SU-DHL-6 (cell line): ENCODE results near the gene TMEM131.
"Not testable (repeated sequence)": the region's sequence is repeated elsewhere in the genome, so short reads cannot be mapped to it uniquely, and the experiment has no call there.

Experiments used
- H2AFZ ChIP-seq: fragments of 200-600 bp; sonication (generic); 2 replicates; pipeline ENCODE4 v1.6.1; 2014; ENCODE audit warnings: low read depth, mild to moderate bottlenecking, moderate library complexity, mixed read lengths, antibody characterized with exemption, low read length; ENCODE audit not compliant: severe bottlenecking
- H3F3A ChIP-seq: fragments of 200-600 bp; shearing (Covaris generic); 2 replicates; pipeline ENCODE4 v1.6.0; 2016; ENCODE audit warnings: antibody characterized with exemption, mild to moderate bottlenecking; ENCODE audit not compliant: insufficient read depth
- H3K27ac ChIP-seq: fragments of 200-600 bp; sonication (generic); 2 replicates; pipeline ENCODE4 v1.5.1; 2016; ENCODE audit warnings: low read depth, mild to moderate bottlenecking, low read length, moderate library complexity, mixed read lengths
- H3K27me3 ChIP-seq: fragments of 200-600 bp; sonication (generic), shearing (Covaris generic); 2 replicates; pipeline ENCODE4 v1.6.0; 2014; ENCODE audit warnings: mild to moderate bottlenecking, low read length
- H3K36me3 ChIP-seq: fragments of 200-600 bp; sonication (generic); 2 replicates; pipeline ENCODE4 v1.6.1; 2014; ENCODE audit warnings: mild to moderate bottlenecking, low read length, mixed read lengths
- H3K4me2 ChIP-seq: fragments of 300-600, 200-600 bp; shearing (Covaris generic), sonication (generic); 2 replicates; pipeline ENCODE4 v1.6.0; 2014; ENCODE audit warnings: low read length, low read depth, mild to moderate bottlenecking; ENCODE audit not compliant: poor library complexity, severe bottlenecking
- H3K4me3 ChIP-seq: fragments of 200-600 bp; sonication (generic); 2 replicates; pipeline ENCODE4 v1.5.1; 2014; ENCODE audit warnings: antibody characterized with exemption, low read length, mild to moderate bottlenecking, mixed read lengths; ENCODE audit not compliant: insufficient read depth, poor library complexity, severe bottlenecking
- H3K79me2 ChIP-seq: fragments of 200-600 bp; sonication (generic); 2 replicates; pipeline ENCODE4 v1.6.1; 2014; ENCODE audit warnings: mild to moderate bottlenecking, low read length, moderate library complexity; ENCODE audit not compliant: insufficient read depth
- H3K9ac ChIP-seq: fragments of 200-600 bp; sonication (generic); 2 replicates; pipeline ENCODE4 v1.7.0; 2014; ENCODE audit warnings: mild to moderate bottlenecking, low read length
- H3K9me2 ChIP-seq: fragments of 200-600 bp; sonication (generic); replicated peaks from 2 replicates; pipeline ENCODE4 v1.6.1; 2014; ENCODE audit warnings: low read length; ENCODE audit not compliant: insufficient read depth
- H3K9me3 ChIP-seq: fragments of 200-600 bp; sonication (generic); 2 replicates; pipeline ENCODE4 v1.6.1; 2014; ENCODE audit warnings: low read length, mixed read lengths; ENCODE audit not compliant: insufficient read depth
- H4K20me1 ChIP-seq: fragments of 200-600 bp; sonication (generic); 2 replicates; pipeline ENCODE4 v1.6.1; 2014; ENCODE audit warnings: low read depth, mild to moderate bottlenecking, antibody characterized with exemption, low read length, moderate library complexity, mixed read lengths
- CTCF ChIP-seq: fragments of 200-600 bp; sonication (generic); IDR thresholded peaks from one replicate; pipeline ENCODE4 v1.5.1; 2017; ENCODE audit warnings: antibody characterized with exemption, mild to moderate bottlenecking, low read length, moderate library complexity; ENCODE audit not compliant: insufficient read depth, poor library complexity, severe bottlenecking
- EZH2phosphoT487 ChIP-seq: fragments of 200-600 bp; sonication (generic), shearing (Covaris generic); conservative IDR thresholded peaks from 2 replicates; pipeline ENCODE4 v1.6.1; 2018; ENCODE audit warnings: mild to moderate bottlenecking, antibody characterized with exemption, low read length, moderate library complexity, mixed read lengths

The TMEM131 gene

GRCh38 chr2:97901862-97902261, 93.9 kb downstream of the TMEM131 start:
- Histone ChIP-seq H4K20me1 (no peaks in the 10 kb centered on the region), H3K36me3 (0 out of 2 replicates have a peak, but pooled peaks cover 9% of the 10 kb centered on the region), H3K9ac (no peak overlapping the region), H3F3A (no peaks in the 10 kb centered on the region), H3K4me3 (no peak overlapping the region), H2AFZ (no peak overlapping the region), H3K9me2 (no peaks in the 10 kb centered on the region), H3K4me2 (no peak overlapping the region), H3K79me2 (no peaks in the 10 kb centered on the region), H3K9me3 (no peaks in the 10 kb centered on the region), H3K27ac (no peak overlapping the region), H3K27me3 (no peaks in the 10 kb centered on the region)
- TF ChIP-seq EZH2phosphoT487 (no peak), CTCF (no peak)

GRCh38 chr2:97900806-97901205, 94.9 kb downstream of the TMEM131 start:
- Histone ChIP-seq H3K4me3 (no peak overlapping the region), H3K4me2 (no peak overlapping the region)
- no peak for TF ChIP-seq CTCF
- no peak for TF ChIP-seq EZH2phosphoT487

GRCh38 chr2:97893042-97893441, 102.7 kb downstream of the TMEM131 start:
- H3K9me2 ChIP-seq, H3K4me2 ChIP-seq, H3K79me2 ChIP-seq, H3K27me3 ChIP-seq, H4K20me1 ChIP-seq, H2AFZ ChIP-seq, H3K9me3 ChIP-seq, H3K9ac ChIP-seq, H3K4me3 ChIP-seq, H3K27ac ChIP-seq, H3F3A ChIP-seq: not testable (repeated sequence)
- peaks cover 12% of the 10 kb centered on the region; the same call in 1 of the 2 replicates for H3K36me3 ChIP-seq

More at GRCh38 chr2:97900806-97901205, 94.9 kb downstream of the TMEM131 start:
- no peaks in the 10 kb centered on the region for H3F3A ChIP-seq
- no peak overlapping the region for H3K9ac ChIP-seq
- no peaks in the 10 kb centered on the region for H3K27me3 ChIP-seq
- no peaks in the 10 kb centered on the region for H4K20me1 ChIP-seq
- H3K79me2 ChIP-seq, result no peaks in the 10 kb centered on the region
- H3K36me3 ChIP-seq, result 0 out of 2 replicates have a peak, but pooled peaks cover 10% of the 10 kb centered on the region
- H3K9me3 ChIP-seq, result no peaks in the 10 kb centered on the region
- H3K9me2 ChIP-seq, result no peaks in the 10 kb centered on the region
- no peak overlapping the region for H2AFZ ChIP-seq
- H3K27ac ChIP-seq, result no peak overlapping the region

GRCh38 chr2:97891611-97892010, 104.1 kb downstream of the TMEM131 start:
- H3K4me2 ChIP-seq, result no peak overlapping the region
- no peak overlapping the region for H3K9ac ChIP-seq
- TF ChIP-seq CTCF, result no peak
- TF ChIP-seq EZH2phosphoT487, result no peak
- no peaks in the 10 kb centered on the region for H3F3A ChIP-seq
- H3K79me2 ChIP-seq, result no peaks in the 10 kb centered on the region
- no peak overlapping the region for H3K27ac ChIP-seq
- H3K27me3 ChIP-seq, result no peaks in the 10 kb centered on the region
- H3K9me3 ChIP-seq, result peaks cover 3% of the 10 kb centered on the region; the same call in 1 of the 2 replicates
- no peak overlapping the region for H2AFZ ChIP-seq
- H3K36me3 ChIP-seq, result peaks cover 13% of the 10 kb centered on the region; the same call in 1 of the 2 replicates
- no peak overlapping the region for H3K4me3 ChIP-seq
- no peaks in the 10 kb centered on the region for H3K9me2 ChIP-seq
- no peaks in the 10 kb centered on the region for H4K20me1 ChIP-seq
